Pons (tissue), 1 donor: ENCODE measurements around the gene INPP5B.
A peak's percentile ranks its signal among the peaks of the same experiment; 100 is the strongest.
"Not testable (repeated sequence)": the region's sequence is repeated elsewhere in the genome, so short reads cannot be mapped to it uniquely, and the experiment has no call there.

Experiments
- DNase-seq: peaks from one replicate; pipeline ENCODE4 v3.0.0-alpha.2; 2016; ENCODE audit warnings: low spot score

INPP5B gene

GRCh38 chr1:37947364-37947763 lies 511 bp upstream of the INPP5B start:
- DNase-seq: no peak

- peak; percentile 27 for DNase-seq
Measured at GRCh38 chr1:37945743-37946702, 830 bp downstream of the INPP5B start.

GRCh38 chr1:37945251-37945650 lies 1.6 kb downstream of the INPP5B start:
- DNase-seq: no peak

GRCh38 chr1:37944816-37945215 lies 2.0 kb downstream of the INPP5B start:
- no peak for DNase-seq

- DNase-seq: no peak
Measured at GRCh38 chr1:37944086-37944763, 2.6 kb downstream of the INPP5B start.

- DNase-seq: no peak
Measured at GRCh38 chr1:37940299-37940947, 6.4 kb downstream of the INPP5B start.

- DNase-seq: not testable (repeated sequence)
Measured at GRCh38 chr1:37936760-37937159, 10.1 kb downstream of the INPP5B start.

- DNase-seq: no peak
Measured at GRCh38 chr1:37932759-37933158, 14.1 kb downstream of the INPP5B start.

GRCh38 chr1:37931361-37932158 lies 15.3 kb downstream of the INPP5B start:
- peak; percentile 95 for DNase-seq

- DNase-seq: no peak
Measured at GRCh38 chr1:37931102-37931360, 15.8 kb downstream of the INPP5B start.

GRCh38 chr1:37930246-37931101 lies 16.4 kb downstream of the INPP5B start:
- no peak for DNase-seq

- no peak for DNase-seq
Measured at GRCh38 chr1:37926038-37926924, 20.6 kb downstream of the INPP5B start.

- no peak for DNase-seq
Measured at GRCh38 chr1:37925316-37925715, 21.5 kb downstream of the INPP5B start.

- no peak for DNase-seq
Measured at GRCh38 chr1:37923551-37923889, 23.3 kb downstream of the INPP5B start.

GRCh38 chr1:37922767-37923550 lies 23.9 kb downstream of the INPP5B start:
- DNase-seq: peak; percentile 55

- no peak for DNase-seq
Measured at GRCh38 chr1:37919277-37919676, 27.6 kb downstream of the INPP5B start.

GRCh38 chr1:37915476-37916093 lies 31.3 kb downstream of the INPP5B start:
- DNase-seq: no peak

- DNase-seq: no peak
Measured at GRCh38 chr1:37914719-37915475, 32.0 kb downstream of the INPP5B start.
